Activated B cell treated with CpG ODN at 0.5 μM for 24 hours (primary cell): ENCODE data around the gene AGBL1. TPM values are rescaled to one million over a fixed set of nuclear protein-coding genes. Genes with fewer than 3 reads are reported as not detected.

Experiments
- ATAC-seq: fragments of 200-7000 bp; cut with Tn5 transposase; one replicate; pipeline ENCODE4 v1.10.0; 2021; ENCODE audit warnings: low read depth, mild to moderate bottlenecking, moderate library complexity
- CTCF ChIA-PET: fragments of 350-600 bp; sonication (Branson Sonifier 250); formaldehyde crosslinking; loops from one replicate; lab custom pipeline; 2021; ENCODE audit warnings: antibody characterized with exemption; lab: Charles Lee
- POLR2A ChIA-PET: fragments of 350-600 bp; sonication (Branson Sonifier 250); formaldehyde crosslinking; loops from one replicate; lab custom pipeline; 2021; ENCODE audit warnings: antibody characterized with exemption; lab: Charles Lee
- DNase-seq: peaks from one replicate; pipeline ENCODE4 v3.0.0; 2022
- H3K27ac Mint-ChIP-seq: one replicate; pipeline ENCODE4 v1.8.0; 2020; ENCODE audit warnings: mixed read lengths
- H3K27me3 Mint-ChIP-seq: one replicate; pipeline ENCODE4 v1.8.0; 2021; ENCODE audit warnings: mixed read lengths
- H3K36me3 Mint-ChIP-seq: one replicate; pipeline ENCODE4 v1.8.0; 2021; ENCODE audit warnings: low read depth, mixed read lengths
- H3K4me1 Mint-ChIP-seq: one replicate; pipeline ENCODE4 v1.8.0; 2021; ENCODE audit warnings: mixed read lengths
- H3K4me3 Mint-ChIP-seq: one replicate; pipeline ENCODE4 v1.8.0; 2020; ENCODE audit warnings: mild to moderate bottlenecking, mixed read lengths
- H3K9me3 Mint-ChIP-seq: one replicate; pipeline ENCODE4 v1.8.0; 2020; ENCODE audit warnings: mixed read lengths
- CTCF ChIP-seq: fragments of 200-600 bp; IDR thresholded peaks from one replicate; pipeline ENCODE4 v1.8.0; 2022; ENCODE audit warnings: antibody characterized with exemption, mild to moderate bottlenecking
- intact Hi-C: fragments of 100-400 bp; cut with micrococcal nuclease; formaldehyde crosslinking; loops from one replicate; pipeline ENCODE4 v1.15.1; 2024
- total RNA-seq: library from RNA; stranded (reverse); gene quantifications from 2 replicates; pipeline ENCODE4 v1.2.3, GENCODE V29; 2022

The AGBL1 gene
- total RNA-seq, 1 donor from 2014 or later = not detected

DNA sequence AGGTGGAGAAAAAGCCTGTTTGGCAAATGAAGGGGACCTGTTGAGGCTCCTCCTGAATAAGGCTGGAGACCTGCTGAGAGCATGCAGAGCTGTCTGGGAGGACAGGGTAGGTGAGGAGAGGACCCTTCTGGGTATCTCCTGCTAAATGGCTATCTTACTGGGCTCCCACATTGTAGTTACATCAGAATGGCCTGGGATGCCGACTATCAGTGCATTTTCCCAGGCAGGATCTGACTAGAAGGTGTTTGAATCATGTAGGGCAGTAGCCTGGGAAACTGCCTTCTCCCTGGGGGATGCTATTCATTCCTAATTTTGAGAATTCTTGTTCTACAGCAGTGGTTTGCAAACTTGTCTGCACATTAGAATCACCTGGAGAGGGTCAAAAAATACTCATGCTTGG lies 631 bp downstream of the AGBL1 start:
- ChIA-PET CTCF (no interaction called here), POLR2A (no interaction called here)
- no peaks in the 10 kb centered on the region for H3K36me3 Mint-ChIP-seq
- no peak for ATAC-seq
- H3K4me3 Mint-ChIP-seq = no peak overlapping the region
- H3K9me3 Mint-ChIP-seq = no peaks in the 10 kb centered on the region
- TF ChIP-seq CTCF = no peak
- H3K4me1 Mint-ChIP-seq = no peaks in the 10 kb centered on the region
- intact Hi-C loops = no loop called here
- no peak overlapping the region for H3K27ac Mint-ChIP-seq
- no peak for DNase-seq
- H3K27me3 Mint-ChIP-seq = peaks cover 3% of the 10 kb centered on the region

DNA sequence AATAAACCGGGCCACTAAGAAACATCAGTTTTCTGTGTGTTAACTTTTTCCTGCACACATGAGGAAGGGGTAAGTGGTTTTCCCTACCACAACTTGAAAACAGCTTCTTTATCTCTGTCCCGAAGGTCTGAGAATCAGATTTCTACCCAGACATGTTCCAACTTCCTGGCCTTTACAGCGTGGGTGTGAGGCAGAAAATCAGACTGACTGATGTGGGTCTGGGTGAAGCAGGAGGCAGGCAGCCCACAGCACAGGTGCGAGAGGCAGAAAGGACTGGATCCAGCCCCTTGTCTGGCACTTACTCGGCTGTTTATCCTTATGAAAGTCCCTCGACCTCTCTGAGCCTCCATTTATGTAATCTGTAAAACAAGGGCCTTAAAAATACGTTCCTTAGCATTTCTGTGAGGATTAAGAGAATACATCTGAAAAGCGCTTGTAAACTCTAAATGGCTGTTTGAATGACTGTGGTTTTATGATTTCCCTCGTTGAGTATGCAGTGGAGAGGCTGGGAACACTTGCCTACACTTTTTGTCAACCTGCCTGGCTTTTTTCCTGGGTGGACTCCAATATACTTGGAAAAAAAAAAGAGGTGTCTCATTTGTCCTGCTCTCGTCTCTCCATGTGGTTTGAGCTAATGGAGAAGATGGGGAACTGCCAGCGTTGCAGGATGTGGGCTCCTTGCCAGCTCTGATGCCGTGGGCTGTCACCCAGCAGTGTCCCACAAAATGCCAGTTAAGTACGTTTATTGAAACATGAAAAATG lies 3.1 kb downstream of the AGBL1 start:
- Mint-ChIP-seq H3K4me1 (no peaks in the 10 kb centered on the region), H3K4me3 (no peak overlapping the region), H3K9me3 (no peaks in the 10 kb centered on the region), H3K36me3 (no peaks in the 10 kb centered on the region), H3K27ac (no peak overlapping the region), H3K27me3 (peaks cover 3% of the 10 kb centered on the region)
- no peak for ATAC-seq
- POLR2A ChIA-PET = no interaction called here
- DNase-seq = no peak
- CTCF ChIA-PET = no interaction called here
- no peak for TF ChIP-seq CTCF
- intact Hi-C loops = no loop called here

DNA sequence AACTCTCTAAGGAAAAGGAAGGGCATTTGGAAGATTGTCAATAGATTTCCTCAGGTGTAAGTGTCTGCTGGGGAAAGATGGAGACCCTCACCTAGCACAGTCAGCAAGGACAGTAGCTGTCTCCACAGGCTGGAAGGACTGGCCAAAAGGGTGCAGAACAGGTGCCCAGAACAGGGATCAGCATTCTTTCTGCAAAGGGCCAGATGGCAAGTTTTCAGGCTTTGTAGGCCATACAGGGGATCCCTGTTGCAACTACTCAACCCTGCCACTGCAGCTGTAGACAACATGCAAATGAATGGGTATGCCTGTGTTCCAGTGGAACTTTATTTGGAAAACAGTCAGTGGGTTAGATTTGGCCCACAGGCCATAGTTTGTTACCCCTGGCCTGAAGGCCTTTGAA lies 8.1 kb downstream of the AGBL1 start:
- POLR2A ChIA-PET = no interaction called here
- no peak for DNase-seq
- H3K36me3 Mint-ChIP-seq = no peaks in the 10 kb centered on the region
- no peak for ATAC-seq
- no peaks in the 10 kb centered on the region for H3K27me3 Mint-ChIP-seq
- no peaks in the 10 kb centered on the region for H3K4me1 Mint-ChIP-seq
- H3K4me3 Mint-ChIP-seq = no peak overlapping the region
- H3K27ac Mint-ChIP-seq = no peak overlapping the region
- intact Hi-C loops = no loop called here
- TF ChIP-seq CTCF = no peak
- CTCF ChIA-PET = no interaction called here
- no peaks in the 10 kb centered on the region for H3K9me3 Mint-ChIP-seq

- Mint-ChIP-seq H3K4me3 (no peak overlapping the region), H3K36me3 (no peaks in the 10 kb centered on the region), H3K27me3 (no peaks in the 10 kb centered on the region), H3K9me3 (no peaks in the 10 kb centered on the region), H3K27ac (no peak overlapping the region), H3K4me1 (no peaks in the 10 kb centered on the region)
- intact Hi-C loops = no loop called here
- DNase-seq (no peak), ATAC-seq (no peak)
- ChIA-PET POLR2A (no interaction called here), CTCF (no interaction called here)
- no peak for TF ChIP-seq CTCF
Measured at GRCh38 chr15:86089422-86089821, 9.8 kb downstream of the AGBL1 start.

DNA sequence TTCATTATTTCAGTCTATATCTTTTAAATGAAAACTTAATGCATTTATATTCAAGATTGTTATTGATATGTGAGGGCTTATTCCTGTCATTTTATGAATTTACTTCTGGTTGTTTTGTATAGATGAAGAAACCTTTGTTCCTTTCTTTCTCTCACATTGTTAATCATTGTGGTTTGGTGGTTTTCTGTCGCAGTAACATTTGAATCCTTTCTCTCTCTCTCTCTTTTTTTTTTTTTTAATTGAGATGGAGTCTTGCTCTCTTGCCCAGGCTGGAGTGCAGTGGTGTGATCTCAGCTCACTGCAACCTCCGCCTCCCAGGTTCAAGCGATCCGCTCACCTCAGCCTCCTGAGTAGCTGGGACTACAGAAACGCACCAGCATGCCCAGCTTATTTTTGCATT lies 22.1 kb downstream of the AGBL1 start:
- Mint-ChIP-seq H3K4me3 (no peak overlapping the region), H3K9me3 (peaks cover 15% of the 10 kb centered on the region), H3K27ac (no peak overlapping the region), H3K36me3 (no peaks in the 10 kb centered on the region), H3K27me3 (peaks cover 2% of the 10 kb centered on the region), H3K4me1 (no peaks in the 10 kb centered on the region)
- TF ChIP-seq CTCF = no peak
- ChIA-PET CTCF (no interaction called here), POLR2A (no interaction called here)
- intact Hi-C loops = no loop called here
- DNase-seq = no peak
- ATAC-seq = no peak
